B cell (primary cell): ENCODE data around the gene CARTPT.

Experiments
- EZH2 ChIP-seq: IDR thresholded peaks from 2 replicates; pipeline ENCODE4 v1.6.1; 2012; ENCODE audit warnings: borderline replicate concordance, low read depth, mild to moderate bottlenecking, moderate library complexity, low read length; ENCODE audit not compliant: insufficient read depth, poor library complexity, severe bottlenecking
- TF ChIP-seq, protein P1 (sequence below): fragments of 200-600 bp; IDR thresholded peaks from one replicate; pipeline ENCODE4 v1.8.0; 2022; ENCODE audit warnings: antibody characterized with exemption, mild to moderate bottlenecking

DNA sequence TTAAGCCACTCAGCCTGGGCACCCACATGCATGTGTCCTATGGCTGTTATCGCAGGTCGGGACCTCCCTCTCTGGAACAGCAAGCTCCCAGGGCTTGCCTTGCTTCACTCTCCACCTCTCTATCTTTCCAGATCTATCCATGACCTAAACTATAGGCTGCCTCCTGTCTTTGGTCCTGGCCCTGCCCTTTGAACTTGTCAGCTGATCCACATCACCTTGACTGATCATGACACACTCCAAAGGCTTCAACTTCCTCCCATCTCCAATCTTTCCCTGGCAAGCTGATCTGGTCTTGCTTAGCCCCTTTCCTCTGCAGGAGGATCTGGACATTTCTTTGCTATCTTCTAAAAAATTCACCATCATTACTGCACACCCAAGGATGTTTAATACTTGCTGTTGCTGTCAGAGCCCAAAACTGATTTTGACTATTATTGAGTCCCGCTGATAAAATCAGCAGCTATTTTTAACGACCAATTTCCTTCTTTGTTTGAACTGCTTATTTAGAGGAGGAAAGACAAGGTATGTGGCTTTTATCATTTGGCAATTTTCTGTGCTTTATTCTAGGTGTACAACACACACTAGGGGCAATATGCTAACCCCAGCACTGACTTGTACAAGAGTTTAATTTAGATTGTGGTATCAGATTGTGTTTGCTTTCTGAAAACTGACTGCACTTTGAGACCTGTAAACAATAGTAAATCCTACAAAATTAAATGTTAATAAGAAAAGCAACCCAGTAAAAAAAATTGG is 33.5 kb downstream of the CARTPT start:
- TF ChIP-seq, protein P1, sequence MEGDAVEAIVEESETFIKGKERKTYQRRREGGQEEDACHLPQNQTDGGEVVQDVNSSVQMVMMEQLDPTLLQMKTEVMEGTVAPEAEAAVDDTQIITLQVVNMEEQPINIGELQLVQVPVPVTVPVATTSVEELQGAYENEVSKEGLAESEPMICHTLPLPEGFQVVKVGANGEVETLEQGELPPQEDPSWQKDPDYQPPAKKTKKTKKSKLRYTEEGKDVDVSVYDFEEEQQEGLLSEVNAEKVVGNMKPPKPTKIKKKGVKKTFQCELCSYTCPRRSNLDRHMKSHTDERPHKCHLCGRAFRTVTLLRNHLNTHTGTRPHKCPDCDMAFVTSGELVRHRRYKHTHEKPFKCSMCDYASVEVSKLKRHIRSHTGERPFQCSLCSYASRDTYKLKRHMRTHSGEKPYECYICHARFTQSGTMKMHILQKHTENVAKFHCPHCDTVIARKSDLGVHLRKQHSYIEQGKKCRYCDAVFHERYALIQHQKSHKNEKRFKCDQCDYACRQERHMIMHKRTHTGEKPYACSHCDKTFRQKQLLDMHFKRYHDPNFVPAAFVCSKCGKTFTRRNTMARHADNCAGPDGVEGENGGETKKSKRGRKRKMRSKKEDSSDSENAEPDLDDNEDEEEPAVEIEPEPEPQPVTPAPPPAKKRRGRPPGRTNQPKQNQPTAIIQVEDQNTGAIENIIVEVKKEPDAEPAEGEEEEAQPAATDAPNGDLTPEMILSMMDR, result no peak
- no peak for TF ChIP-seq EZH2
